ENCODE measurements around the gene ANKRD27. TPM values are rescaled to one million over a fixed set of nuclear protein-coding genes. Genes with fewer than 3 reads are reported as not detected.

ANKRD27 gene
- total RNA-seq, 1 experiment from 2014 or later: 48.1 TPM

DNA sequence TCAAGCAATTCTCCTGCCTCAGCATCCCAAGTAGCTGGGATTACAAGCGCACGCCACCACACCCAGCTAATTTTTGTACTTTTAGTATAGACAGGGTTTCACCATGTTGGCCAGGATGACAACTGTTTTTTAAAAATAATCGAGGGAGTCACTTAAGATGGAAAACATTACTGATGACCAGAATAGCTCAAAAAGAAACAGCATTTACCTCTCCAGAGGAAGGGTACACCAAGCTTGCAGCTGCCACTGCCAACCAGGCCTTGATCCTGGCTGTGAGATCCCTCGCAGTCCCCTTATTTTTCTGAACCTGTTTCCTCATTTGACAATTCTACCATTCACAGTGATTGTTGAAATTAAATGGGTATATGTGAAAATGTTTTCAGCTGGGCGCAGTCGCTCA lies 79.5 kb downstream of the ANKRD27 start:
- POLR2A ChIA-PET: no interaction called here
- peaks cover 37 to 41% of the 10 kb centered on the region in 2 experiments for H3K36me3 ChIP-seq (ENCODE audit: control insufficient read depth in 1 of 2, insufficient read depth in 2 of 2, low read length in 2 of 2)
- RAD21 ChIA-PET (ENCODE audit: low non-redundant PET in 1 of 2, low total read pairs in 2 of 2, uncharacterized antibody in 2 of 2, unreplicated experiment in 2 of 2): no interaction called here

More for the DNA sequence above, 79.5 kb downstream of the ANKRD27 start:
- no peak overlapping the region for H3K4me2 ChIP-seq (ENCODE audit: low read length)
- H3K4me1 ChIP-seq (ENCODE audit: control insufficient read depth in 1 of 2, insufficient read depth in 2 of 2, low read length in 2 of 2): no peaks in the 10 kb centered on the region
- no peaks in the 10 kb centered on the region for H3K27me3 ChIP-seq (ENCODE audit: insufficient read depth, low read length)
- H3K79me2 ChIP-seq (ENCODE audit: insufficient read depth, low read length): no peaks in the 10 kb centered on the region
- DNase-seq (ENCODE audit: low read depth, low spot score) (no peak), ATAC-seq (no peak)
- H3K9me3 ChIP-seq (ENCODE audit: control insufficient read depth in 1 of 2, insufficient read depth in 1 of 2, low read depth in 1 of 2, low read length in 2 of 2): no peaks in the 10 kb centered on the region
- BruUV-seq (replicated peaks): no TSS peak
- no peak overlapping the region for H3K4me3 ChIP-seq (replicated peaks in 1 of 2; ENCODE audit: low read depth in 1 of 2, low read length in 2 of 2)
- H2AFZ ChIP-seq (ENCODE audit: low read depth, low read length, poor library complexity, severe bottlenecking): no peak overlapping the region
- no peak overlapping the region for H3K9ac ChIP-seq (ENCODE audit: low read length)
- no peak overlapping the region for H3K27ac ChIP-seq (ENCODE audit: low read depth, low read length)
- CTCF ChIA-PET: no interaction called here
- intact Hi-C loops (cut with micrococcal nuclease): no loop called here
- no peaks in the 10 kb centered on the region for H4K20me1 ChIP-seq (ENCODE audit: insufficient read depth)
- no peaks in the 10 kb centered on the region for H3K9me2 ChIP-seq (ENCODE audit: insufficient read depth)
- TF ChIP-seq, protein P1, sequence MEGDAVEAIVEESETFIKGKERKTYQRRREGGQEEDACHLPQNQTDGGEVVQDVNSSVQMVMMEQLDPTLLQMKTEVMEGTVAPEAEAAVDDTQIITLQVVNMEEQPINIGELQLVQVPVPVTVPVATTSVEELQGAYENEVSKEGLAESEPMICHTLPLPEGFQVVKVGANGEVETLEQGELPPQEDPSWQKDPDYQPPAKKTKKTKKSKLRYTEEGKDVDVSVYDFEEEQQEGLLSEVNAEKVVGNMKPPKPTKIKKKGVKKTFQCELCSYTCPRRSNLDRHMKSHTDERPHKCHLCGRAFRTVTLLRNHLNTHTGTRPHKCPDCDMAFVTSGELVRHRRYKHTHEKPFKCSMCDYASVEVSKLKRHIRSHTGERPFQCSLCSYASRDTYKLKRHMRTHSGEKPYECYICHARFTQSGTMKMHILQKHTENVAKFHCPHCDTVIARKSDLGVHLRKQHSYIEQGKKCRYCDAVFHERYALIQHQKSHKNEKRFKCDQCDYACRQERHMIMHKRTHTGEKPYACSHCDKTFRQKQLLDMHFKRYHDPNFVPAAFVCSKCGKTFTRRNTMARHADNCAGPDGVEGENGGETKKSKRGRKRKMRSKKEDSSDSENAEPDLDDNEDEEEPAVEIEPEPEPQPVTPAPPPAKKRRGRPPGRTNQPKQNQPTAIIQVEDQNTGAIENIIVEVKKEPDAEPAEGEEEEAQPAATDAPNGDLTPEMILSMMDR (IDR thresholded peaks at IDR 0.05 in 2 of 3, conservative IDR thresholded peaks at IDR 0.05 in 1 of 3; ENCODE audit: borderline replicate concordance in 1 of 3, insufficient read depth in 1 of 3, low read depth in 2 of 3, low read length in 2 of 3): no peak
- TF ChIP-seq FOSL1 (IDR thresholded peaks at IDR 0.05; ENCODE audit: low read depth) (no peak), CEBPB (IDR thresholded peaks at IDR 0.05; ENCODE audit: low read depth) (no peak), EGR1 (IDR thresholded peaks at IDR 0.05; ENCODE audit: low read depth) (no peak), SP1 (IDR thresholded peaks at IDR 0.05; ENCODE audit: low read depth) (no peak), CBX3 (IDR thresholded peaks at IDR 0.05; ENCODE audit: low read depth) (no peak), RAD21 (IDR thresholded peaks at IDR 0.05; ENCODE audit: low read depth) (no peak), ZNF274 (IDR thresholded peaks at IDR 0.05; ENCODE audit: low read depth, low read length) (no peak), REST (IDR thresholded peaks at IDR 0.05; ENCODE audit: low read depth) (no peak), EZH2 (IDR thresholded peaks at IDR 0.05) (no peak)
